NCI-H2227 treated with DMSO at 0.1 percent for 48 hours (cell line): Measurements from ENCODE around the gene CD1B.
"Not testable (repeated sequence)": the region's sequence is repeated elsewhere in the genome, so short reads cannot be mapped to it uniquely, and the experiment has no call there.

Source experiments
- DNase-seq: peaks from one replicate; lab custom pipeline; 2025; lab: John Stamatoyannopoulos, UW

The CD1B gene

GRCh38 chr1:158328426-158328825 lies 2.9 kb downstream of the CD1B start:
- no peak for DNase-seq

DNA sequence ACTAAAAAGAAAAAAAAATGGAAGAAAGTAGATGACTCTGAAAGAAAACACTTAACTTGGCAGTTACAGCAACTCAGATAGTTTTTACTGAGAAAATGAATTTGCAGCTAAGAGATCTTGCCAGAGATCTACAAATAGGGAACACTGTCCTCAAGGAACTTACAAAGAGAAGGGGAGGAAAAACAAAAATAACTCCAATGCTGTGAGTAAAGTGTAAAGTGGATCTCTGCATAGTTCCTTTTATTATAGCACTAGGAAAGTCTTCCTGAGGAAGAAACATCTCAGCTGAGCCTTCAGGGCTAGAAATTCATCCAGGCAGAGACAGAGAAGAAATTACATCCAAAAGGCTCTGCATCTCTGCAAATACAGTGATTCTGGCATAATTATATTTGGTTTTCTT lies 3.9 kb downstream of the CD1B start:
- no peak for DNase-seq

DNA sequence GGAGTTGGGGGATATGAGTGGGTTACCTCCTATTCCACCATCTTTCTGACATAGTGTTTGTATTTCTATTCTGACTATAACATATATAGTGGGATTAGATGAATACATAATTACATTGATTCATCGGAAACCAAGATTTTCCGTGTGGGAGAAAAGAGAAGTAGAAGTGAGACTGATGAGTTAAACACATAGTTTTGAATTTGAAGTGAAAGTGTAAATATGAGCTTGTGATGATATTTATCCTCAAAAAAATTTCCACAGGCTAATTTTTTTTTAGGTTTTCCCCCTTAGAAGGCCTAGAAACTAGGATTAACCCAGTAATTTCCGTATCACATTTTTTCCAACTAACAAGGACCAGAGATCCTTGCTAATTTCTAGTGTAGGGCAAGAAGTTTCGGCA lies 6.9 kb downstream of the CD1B start:
- no peak for DNase-seq

DNA sequence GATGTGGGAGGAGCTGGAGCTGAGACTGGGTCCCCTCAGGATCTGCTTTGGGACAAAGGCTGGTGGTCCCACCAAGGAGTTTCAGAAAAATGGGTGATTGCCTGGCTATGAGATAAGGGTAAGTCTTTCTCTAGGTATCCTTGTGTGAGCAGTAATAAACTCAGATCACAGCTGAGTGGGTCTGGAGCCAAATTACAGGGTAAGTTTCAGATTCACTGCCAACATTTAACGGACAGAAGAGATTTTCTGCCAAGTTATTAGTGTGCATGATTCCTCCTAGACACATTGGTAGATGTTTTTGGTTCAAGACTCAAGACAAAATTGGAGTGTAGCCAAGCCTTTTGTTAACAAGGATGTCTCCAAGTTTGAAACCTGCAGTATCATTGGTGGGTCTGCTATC lies 7.5 kb downstream of the CD1B start:
- no peak for DNase-seq

- no peak for DNase-seq
Observed at GRCh38 chr1:158311066-158311465, 20.3 kb downstream of the CD1B start.

GRCh38 chr1:158310623-158311022 lies 20.7 kb downstream of the CD1B start:
- DNase-seq, result no peak

DNA sequence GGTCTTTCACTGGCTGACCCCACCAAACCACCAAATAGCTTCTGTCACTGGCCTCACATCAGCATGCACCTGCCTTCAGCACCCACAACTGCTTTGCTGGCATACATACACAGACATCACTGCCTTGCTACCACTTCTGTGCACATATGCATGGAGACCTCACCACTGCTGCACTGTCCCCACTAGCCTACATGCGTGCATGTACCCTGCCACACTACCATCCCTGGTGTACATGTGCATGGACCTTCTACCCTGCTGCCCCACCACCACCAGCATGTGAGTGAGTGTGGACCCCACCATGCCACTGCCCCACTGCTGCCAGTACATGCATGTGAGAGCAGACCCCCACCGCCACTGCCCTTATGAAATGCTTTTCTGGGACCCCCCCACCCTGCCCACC lies 35.5 kb downstream of the CD1B start:
- DNase-seq, result no peak

GRCh38 chr1:158290321-158290844 lies 40.9 kb downstream of the CD1B start:
- DNase-seq, result no peak

- no peak for DNase-seq
Observed at GRCh38 chr1:158289811-158290210, 41.5 kb downstream of the CD1B start, which contains the start of gene CD1C. CD1C (plus strand) TSS chr1:158289923; CDS start chr1:158290065, 142 bp downstream.

GRCh38 chr1:158286941-158287346 lies 44.4 kb downstream of the CD1B start:
- DNase-seq, result no peak

DNA sequence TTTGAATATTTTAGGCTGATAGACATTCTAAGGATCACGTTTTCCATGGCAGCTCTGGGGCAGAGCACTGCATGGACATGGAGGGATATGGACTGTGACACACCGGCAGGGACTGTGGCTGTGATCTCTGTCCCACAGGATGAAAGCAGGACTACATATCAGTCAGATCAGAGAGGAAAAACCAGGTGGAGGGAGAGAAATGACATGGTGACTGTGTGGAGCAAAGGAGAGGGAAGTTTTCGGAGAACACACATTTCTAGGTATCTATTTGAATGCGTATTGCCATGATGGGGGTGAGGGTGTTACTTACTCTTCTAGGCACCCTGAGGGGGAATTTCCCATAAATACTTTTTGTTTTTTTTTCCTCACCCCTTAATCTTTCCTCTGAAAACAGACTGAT lies 44.8 kb downstream of the CD1B start:
- no peak for DNase-seq

DNA sequence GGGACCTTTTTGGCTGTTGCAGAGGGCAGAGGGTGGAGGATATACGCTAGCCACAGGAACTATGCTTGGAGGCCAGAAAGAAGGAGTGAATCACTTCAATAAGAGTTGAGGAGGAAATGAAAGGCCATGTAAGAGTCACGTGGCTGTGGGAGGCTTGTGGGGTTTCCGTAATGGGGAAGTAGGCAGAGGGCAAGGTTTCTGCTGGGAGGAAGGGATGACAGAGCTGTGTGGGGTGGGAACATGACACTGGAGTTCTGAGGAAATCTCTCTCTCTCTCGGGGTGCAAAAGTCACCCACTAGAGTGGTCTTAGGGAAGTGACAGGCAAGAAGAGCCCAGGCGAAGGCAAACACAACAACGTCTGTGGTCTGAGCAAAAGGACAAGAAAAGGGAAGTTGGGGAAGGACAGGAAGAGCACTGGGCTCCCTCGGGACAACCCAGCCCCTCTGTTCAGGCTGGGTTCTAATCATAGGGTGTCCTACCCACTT lies 45.5 kb downstream of the CD1B start:
- no peak for DNase-seq

GRCh38 chr1:158283965-158284364 lies 47.4 kb downstream of the CD1B start:
- no peak for DNase-seq

GRCh38 chr1:158282421-158282820 lies 48.9 kb downstream of the CD1B start:
- DNase-seq, result not testable (repeated sequence)
